PC-3 (cell line): ENCODE results near the gene ETV6.

Experiments used
- EZH2 ChIP-seq: fragments of 300-600 bp; sonication (generic); IDR thresholded peaks from one replicate; pipeline ENCODE4 v1.6.1; 2017; ENCODE audit warnings: antibody characterized with exemption, mild to moderate bottlenecking, low read length; ENCODE audit not compliant: unreplicated experiment
- EZH2phosphoT487 ChIP-seq: fragments of 300-600 bp; sonication (generic); IDR thresholded peaks from 2 replicates; pipeline ENCODE4 v1.6.1; 2018; ENCODE audit warnings: mild to moderate bottlenecking, antibody characterized with exemption, low read length, borderline replicate concordance
- TF ChIP-seq, protein P1 (sequence below): fragments of 300-600 bp; sonication (generic); conservative IDR thresholded peaks from 2 replicates; pipeline ENCODE4 v1.5.1; 2017; ENCODE audit warnings: antibody characterized with exemption, low read depth, mild to moderate bottlenecking, low read length

DNA sequence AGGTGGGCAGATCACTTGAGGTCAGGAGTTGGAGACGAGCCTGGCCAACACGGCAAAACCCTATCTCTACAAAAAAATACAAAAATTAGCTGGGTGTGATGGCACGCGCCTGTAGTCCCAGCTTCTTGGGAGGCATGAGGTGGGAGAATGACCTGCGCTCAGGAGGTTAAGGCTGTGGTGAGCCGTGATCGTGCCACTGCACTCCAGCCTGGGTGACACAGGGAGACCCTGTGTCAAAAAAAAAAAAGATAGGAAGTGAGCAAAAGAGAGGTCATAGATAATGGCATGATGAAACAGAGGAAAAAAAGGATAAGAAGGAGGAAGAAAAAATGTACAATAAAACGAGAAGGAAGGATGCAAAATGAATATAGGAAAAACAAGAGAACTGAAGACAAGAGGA lies 159.5 kb downstream of the ETV6 start:
- TF ChIP-seq EZH2 = no peak
- TF ChIP-seq, protein P1, sequence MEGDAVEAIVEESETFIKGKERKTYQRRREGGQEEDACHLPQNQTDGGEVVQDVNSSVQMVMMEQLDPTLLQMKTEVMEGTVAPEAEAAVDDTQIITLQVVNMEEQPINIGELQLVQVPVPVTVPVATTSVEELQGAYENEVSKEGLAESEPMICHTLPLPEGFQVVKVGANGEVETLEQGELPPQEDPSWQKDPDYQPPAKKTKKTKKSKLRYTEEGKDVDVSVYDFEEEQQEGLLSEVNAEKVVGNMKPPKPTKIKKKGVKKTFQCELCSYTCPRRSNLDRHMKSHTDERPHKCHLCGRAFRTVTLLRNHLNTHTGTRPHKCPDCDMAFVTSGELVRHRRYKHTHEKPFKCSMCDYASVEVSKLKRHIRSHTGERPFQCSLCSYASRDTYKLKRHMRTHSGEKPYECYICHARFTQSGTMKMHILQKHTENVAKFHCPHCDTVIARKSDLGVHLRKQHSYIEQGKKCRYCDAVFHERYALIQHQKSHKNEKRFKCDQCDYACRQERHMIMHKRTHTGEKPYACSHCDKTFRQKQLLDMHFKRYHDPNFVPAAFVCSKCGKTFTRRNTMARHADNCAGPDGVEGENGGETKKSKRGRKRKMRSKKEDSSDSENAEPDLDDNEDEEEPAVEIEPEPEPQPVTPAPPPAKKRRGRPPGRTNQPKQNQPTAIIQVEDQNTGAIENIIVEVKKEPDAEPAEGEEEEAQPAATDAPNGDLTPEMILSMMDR = no peak
- TF ChIP-seq EZH2phosphoT487 = no peak
